Ureter (tissue), 1 donor: ENCODE data around the gene MYH6. TPM values are rescaled to one million over a fixed set of nuclear protein-coding genes. Genes with fewer than 3 reads are reported as not detected.
"Not testable (repeated sequence)": the region's sequence is repeated elsewhere in the genome, so short reads cannot be mapped to it uniquely, and the experiment has no call there.

Source experiments
- DNase-seq: peaks from one replicate; pipeline ENCODE4 v3.0.0-alpha.2; 2020; ENCODE audit warnings: low spot score
- total RNA-seq: library from RNA; stranded (reverse); gene quantifications from one replicate; pipeline ENCODE4 v1.2.4, GENCODE V29; 2023
- donor health status: DM: yes; HTN: yes; CAD: no.

MYH6 gene
- not detected for total RNA-seq

GRCh38 chr14:23407516-23408306, at the start of gene MYH6:
Gene MYH6, minus strand, starts transcription at chr14:23408273. Its CDS starts 1,050 bp downstream, at chr14:23407223.
- DNase-seq = no peak

DNA sequence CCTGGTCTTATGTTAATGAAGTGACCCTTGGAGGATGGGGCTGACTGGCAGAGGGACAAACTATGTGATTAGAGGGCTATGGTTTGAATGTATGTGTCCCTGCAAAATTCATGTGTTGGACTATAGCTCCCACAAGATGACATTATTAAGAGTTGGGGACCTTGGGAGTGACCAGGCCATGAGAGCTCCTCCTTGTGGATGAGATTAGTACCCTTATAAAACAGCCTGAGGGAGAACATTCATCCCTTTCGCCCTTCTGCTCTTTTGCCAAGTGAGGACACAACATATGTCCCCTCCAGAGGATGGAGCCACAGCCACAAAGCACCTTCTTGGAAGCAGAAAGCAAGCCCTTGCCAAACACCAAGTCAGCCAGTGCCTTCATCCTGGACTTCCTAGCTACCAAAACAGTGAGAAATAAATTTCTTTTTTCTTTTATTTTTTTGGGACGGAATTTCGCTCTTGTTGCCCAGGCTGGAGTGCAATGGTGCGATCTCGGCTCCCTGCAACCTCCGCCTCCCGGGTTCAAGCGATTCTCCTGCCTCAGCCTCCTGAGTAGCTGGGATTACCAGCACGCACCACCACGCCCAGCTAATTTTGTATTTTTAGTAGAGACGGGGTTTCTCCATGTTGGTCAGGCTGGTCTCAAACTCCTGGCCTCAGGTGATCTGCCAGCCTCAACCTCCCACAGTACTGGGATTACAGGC, 49.0 kb upstream of the MYH6 start:
- not testable (repeated sequence) for DNase-seq

GRCh38 chr14:23454445-23454856, 46.4 kb upstream of the MYH6 start:
- no peak for DNase-seq

DNA sequence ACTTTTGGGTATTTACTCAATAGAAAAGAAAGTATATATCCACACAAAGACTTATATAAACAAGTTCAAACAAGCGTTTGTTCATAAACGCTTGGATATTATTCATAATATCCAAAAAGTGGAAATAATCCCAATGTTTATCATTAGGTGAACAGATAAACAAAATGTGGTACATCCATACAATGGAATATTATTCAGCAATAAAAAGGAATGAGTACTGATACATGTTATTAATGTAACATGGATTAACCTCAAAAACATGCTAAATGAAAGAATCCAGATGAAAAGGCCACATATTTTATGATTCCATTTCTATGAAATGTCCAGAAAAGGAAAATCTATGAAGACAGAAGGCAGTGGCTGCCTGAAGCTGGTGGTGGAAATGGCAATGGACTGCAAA, 44.2 kb upstream of the MYH6 start:
- no peak for DNase-seq

- DNase-seq = no peak
Measured at GRCh38 chr14:23450379-23450778, 42.3 kb upstream of the MYH6 start.

DNA sequence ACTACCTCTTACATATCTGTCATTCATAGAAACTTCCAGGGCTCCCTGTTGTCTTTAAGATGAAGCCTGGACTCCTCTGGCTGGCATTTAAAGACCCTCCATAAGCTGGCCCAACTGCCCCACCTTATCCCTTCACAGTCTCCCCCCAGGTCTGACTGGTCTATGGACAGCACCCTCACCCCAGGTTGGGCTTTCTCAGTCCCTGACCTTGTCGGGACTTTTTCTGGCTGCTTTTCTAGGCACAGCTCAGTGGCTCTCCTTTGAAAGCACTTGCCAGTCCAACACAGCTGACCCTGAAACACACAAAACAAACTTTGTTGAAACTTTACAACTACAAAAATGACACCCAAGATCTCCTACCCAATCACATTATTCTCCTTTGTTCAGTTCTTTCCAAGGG, 41.2 kb upstream of the MYH6 start:
- DNase-seq = peak; percentile 10

DNA sequence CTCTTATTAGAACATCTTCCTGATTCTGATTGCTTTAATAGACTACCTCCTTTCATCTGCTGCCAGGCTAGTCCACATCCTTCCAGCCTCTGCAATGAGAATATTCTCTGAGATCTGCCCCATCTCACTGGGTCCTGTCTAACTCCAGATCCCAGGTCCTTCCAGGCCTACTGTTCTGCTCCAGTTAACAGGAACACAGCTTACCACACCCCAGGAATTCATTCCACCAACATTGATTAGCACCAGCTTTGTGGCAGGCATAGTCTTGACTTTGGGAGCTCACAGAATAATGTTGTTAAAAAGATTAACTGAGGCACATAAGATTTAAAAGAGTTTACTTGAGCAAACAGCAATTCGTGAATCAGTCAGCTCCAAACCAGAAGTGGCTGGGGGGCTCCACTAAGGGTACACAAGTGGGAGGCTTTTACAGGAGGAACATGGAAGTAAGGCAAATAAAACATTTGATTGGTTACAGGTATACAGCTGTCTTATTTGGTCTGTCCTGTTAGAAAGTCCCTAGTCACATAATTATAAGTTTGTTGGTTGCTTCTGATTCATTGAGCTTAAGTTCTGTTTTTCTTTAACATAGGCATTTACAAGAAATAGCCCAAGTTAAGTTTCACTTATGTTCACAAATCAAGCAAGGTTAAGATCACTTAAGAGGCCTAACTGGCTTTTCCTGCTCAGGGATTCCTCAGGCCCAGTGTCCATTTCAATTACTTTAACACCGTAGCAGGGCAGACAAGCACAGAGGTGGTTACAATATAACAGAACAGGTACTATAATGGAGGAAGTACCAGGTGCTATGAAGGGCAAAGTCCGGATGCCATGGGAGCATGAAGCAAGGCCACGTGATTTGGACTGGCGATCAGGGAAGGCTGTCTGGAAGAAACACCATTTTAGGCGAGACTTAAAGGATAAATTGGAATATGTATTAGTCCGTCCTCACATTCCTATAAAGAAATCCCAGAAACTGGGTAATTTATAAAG, 39.6 kb upstream of the MYH6 start:
- DNase-seq = peak; percentile 39

- peak; percentile 44 for DNase-seq
Measured at GRCh38 chr14:23446291-23446851, 38.3 kb upstream of the MYH6 start.

GRCh38 chr14:23445773-23446172, 37.7 kb upstream of the MYH6 start:
- peak; percentile 7 for DNase-seq

- DNase-seq = peak; percentile 7
Measured at GRCh38 chr14:23444314-23444713, 36.2 kb upstream of the MYH6 start.

DNA sequence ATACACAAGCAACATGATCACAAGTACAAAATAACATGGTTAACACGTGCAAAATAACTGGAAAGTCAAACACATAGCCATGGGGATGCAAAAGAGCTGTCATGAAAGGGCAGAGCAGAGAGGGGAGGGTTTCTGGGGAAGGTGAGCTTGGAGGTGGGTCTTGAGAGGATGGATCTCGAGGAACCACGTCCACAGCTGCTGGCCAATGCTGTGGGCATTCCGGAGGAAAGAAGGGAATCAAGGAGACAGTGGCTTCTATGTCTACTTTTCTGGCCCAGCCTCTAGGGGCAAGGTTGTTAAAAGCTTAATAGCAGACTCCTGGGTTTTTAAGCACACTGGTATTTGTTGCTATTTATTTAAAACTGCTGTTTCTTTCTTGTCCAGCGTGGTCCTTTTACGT, 35.8 kb upstream of the MYH6 start:
- peak; percentile 10 for DNase-seq

- peak; percentile 33 for DNase-seq
Measured at GRCh38 chr14:23443411-23443812, 35.3 kb upstream of the MYH6 start.

- peak; percentile 29 for DNase-seq
Measured at GRCh38 chr14:23442721-23443356, 34.8 kb upstream of the MYH6 start.

- DNase-seq = peak; percentile 14
Measured at GRCh38 chr14:23441076-23441475, 33.0 kb upstream of the MYH6 start.

GRCh38 chr14:23439107-23439835, 31.2 kb upstream of the MYH6 start:
- peak; percentile 18 for DNase-seq

- DNase-seq = peak; percentile 45
Measured at GRCh38 chr14:23438101-23438971, 30.3 kb upstream of the MYH6 start.

DNA sequence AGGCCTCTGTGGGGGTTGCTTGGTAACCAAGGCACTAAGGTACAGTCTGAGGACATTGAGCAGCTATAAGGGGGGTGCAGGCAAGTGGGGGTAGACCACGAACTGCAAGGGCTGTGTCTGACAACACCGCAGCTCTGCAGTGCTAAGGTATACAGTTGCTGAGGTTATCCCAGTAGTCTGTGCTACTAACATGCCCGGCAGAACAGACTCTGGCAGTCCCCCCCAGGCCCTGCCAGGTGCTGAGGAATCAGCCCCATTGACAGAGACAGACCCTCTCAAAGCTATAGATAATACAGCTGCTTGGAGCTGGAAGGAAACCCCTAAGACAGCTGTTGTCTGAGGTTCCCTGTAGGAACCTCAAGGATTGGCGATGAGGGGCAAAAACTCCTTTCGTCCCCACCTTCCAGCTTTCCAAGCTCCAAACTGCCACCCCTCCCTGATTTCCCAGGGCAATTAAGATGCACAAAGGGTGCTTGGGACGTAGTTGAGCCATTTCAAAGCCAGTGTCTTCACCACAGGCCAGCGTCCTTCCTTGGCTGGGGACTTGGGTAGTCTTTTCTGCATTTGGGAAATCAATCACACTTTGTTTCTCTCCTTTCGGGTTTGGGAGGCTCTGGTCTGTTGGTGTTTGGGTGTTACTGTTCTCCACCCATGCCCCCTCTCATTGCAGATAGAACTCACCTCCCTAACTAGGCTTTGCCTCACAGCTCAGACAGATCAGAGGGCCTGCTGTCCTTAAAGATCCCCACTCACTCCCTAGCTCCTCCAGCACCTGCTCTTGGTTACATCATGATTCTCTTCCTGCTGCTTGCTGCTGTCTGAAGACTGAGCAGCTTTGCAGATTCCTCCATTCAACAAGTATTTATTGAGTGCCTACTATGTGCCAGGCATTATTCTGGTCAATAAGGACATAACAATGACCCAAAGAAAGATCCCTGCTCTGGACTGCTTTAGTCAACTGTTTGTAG, 29.3 kb upstream of the MYH6 start:
- no peak for DNase-seq
